IMR-90 (cell line): Measurements from ENCODE around the gene TP53BP2. TPM values are rescaled to one million over a fixed set of nuclear protein-coding genes. Genes with fewer than 3 reads are reported as not detected.

Experiments
- ATAC-seq: fragments of 200-7000 bp; cut with Tn5 transposase; 2 replicates; pipeline ENCODE4 v1.9.1; 2020; ENCODE audit warnings: low read depth, mild to moderate bottlenecking, moderate library complexity
- BruUV-seq: library from RNA; stranded (reverse); fragments of 400-500 nt; replicated peaks from 2 replicates; lab custom pipeline; 2021; lab: Mats Ljungman, UMichigan
- CTCF ChIA-PET: fragments of 300-600 bp; formaldehyde crosslinking; extraction: SDS; loops from one replicate; lab custom pipeline; 2021; ENCODE audit warnings: antibody characterized with exemption; lab: Yijun Ruan, JAX
- POLR2A ChIA-PET: fragments of 300-600 bp; sonication (Branson Sonifier 250); formaldehyde crosslinking; loops from one replicate; lab custom pipeline; 2022; ENCODE audit warnings: antibody characterized with exemption; ENCODE audit not compliant: unreplicated experiment; lab: Charles Lee
- DNase-seq: peaks from one replicate; pipeline ENCODE4 v3.0.0; 2013
- H2AFZ ChIP-seq: replicated peaks from 2 replicates; pipeline ENCODE3; 2013; ENCODE audit warnings: low read length, mild to moderate bottlenecking; ENCODE audit not compliant: poor library complexity
- H2AK5ac ChIP-seq: 2 replicates; pipeline ENCODE4 v1.6.1; 2013; ENCODE audit warnings: low read depth, low read length, inconsistent platforms
- H2AK9ac ChIP-seq: replicated peaks from 2 replicates; pipeline ENCODE3; 2013; ENCODE audit warnings: mild to moderate bottlenecking, low read depth, low read length, moderate library complexity; ENCODE audit not compliant: poor library complexity
- H2BK120ac ChIP-seq: 2 replicates; pipeline ENCODE4 v1.6.1; 2013; ENCODE audit warnings: low read depth, low read length, inconsistent platforms
- H2BK15ac ChIP-seq: 3 replicates; pipeline ENCODE4 v1.6.1; 2013; ENCODE audit warnings: low read depth, low read length, inconsistent platforms
- H2BK20ac ChIP-seq: 2 replicates; pipeline ENCODE4 v1.6.1; 2013; ENCODE audit warnings: low read depth, mild to moderate bottlenecking, inconsistent platforms, low read length, moderate library complexity
- H2BK5ac ChIP-seq: 2 replicates; pipeline ENCODE4 v1.6.1; 2013; ENCODE audit warnings: mild to moderate bottlenecking, low read depth, low read length, inconsistent platforms; ENCODE audit not compliant: poor library complexity, severe bottlenecking
- H3K14ac ChIP-seq: replicated peaks from 2 replicates; pipeline ENCODE4 v1.6.1; 2013; ENCODE audit warnings: low read depth, low read length, inconsistent platforms
- H3K18ac ChIP-seq: 2 replicates; pipeline ENCODE4 v1.6.1; 2013; ENCODE audit warnings: low read depth, low read length, control low read depth
- H3K23ac ChIP-seq: 2 replicates; pipeline ENCODE4 v1.6.1; 2013; ENCODE audit warnings: low read depth, low read length, inconsistent platforms
- H3K27ac ChIP-seq: 2 replicates; pipeline ENCODE4 v1.5.1; 2013; ENCODE audit warnings: mild to moderate bottlenecking, control low read depth, low read length; ENCODE audit not compliant: insufficient read depth
- H3K27me3 ChIP-seq: 2 replicates; pipeline ENCODE4 v1.6.1; 2013; ENCODE audit warnings: low read length; ENCODE audit not compliant: control insufficient read depth, insufficient read depth
- H3K36me3 ChIP-seq: 2 replicates; pipeline ENCODE4 v1.6.1; 2013; ENCODE audit warnings: low read length, mixed read lengths; ENCODE audit not compliant: control insufficient read depth, insufficient read depth
- H3K4ac ChIP-seq: 2 replicates; pipeline ENCODE4 v1.6.1; 2013; ENCODE audit warnings: low read depth, low read length, inconsistent platforms
- H3K4me1 ChIP-seq: 2 replicates; pipeline ENCODE4 v1.6.1; 2013; ENCODE audit warnings: low read length, mixed read lengths; ENCODE audit not compliant: control insufficient read depth, insufficient read depth
- H3K4me2 ChIP-seq: 2 replicates; pipeline ENCODE4 v1.6.1; 2013; ENCODE audit warnings: low read depth, mild to moderate bottlenecking, control low read depth, low read length, moderate library complexity
- H3K4me3 ChIP-seq: 2 replicates; pipeline ENCODE4 v1.5.1; 2013; ENCODE audit warnings: low read depth, mild to moderate bottlenecking, control low read depth, low read length, moderate library complexity; ENCODE audit not compliant: insufficient read depth
- H3K56ac ChIP-seq: 2 replicates; pipeline ENCODE4 v1.6.1; 2013; ENCODE audit warnings: low read length, inconsistent platforms; ENCODE audit not compliant: insufficient read depth; ENCODE audit errors: extremely low read depth
- H3K79me1 ChIP-seq, 2 experiments: 2 replicates each; pipeline ENCODE4 v1.6.1; 2013; ENCODE audit warnings: low read length in 2 of 2, inconsistent platforms in 1 of 2, low read depth in 1 of 2
- H3K9ac ChIP-seq: 2 replicates; pipeline ENCODE4 v1.6.1; 2013; ENCODE audit warnings: low read depth, low read length, control low read depth
- H3K9me1 ChIP-seq: 2 replicates; pipeline ENCODE4 v1.6.1; 2013; ENCODE audit warnings: low read length, inconsistent platforms; ENCODE audit not compliant: insufficient read depth
- H3K9me3 ChIP-seq: 2 replicates; pipeline ENCODE4 v1.6.1; 2013; ENCODE audit warnings: low read length; ENCODE audit not compliant: control insufficient read depth, insufficient read depth
- H4K20me1 ChIP-seq: 2 replicates; pipeline ENCODE4 v1.6.1; 2013; ENCODE audit warnings: low read length, inconsistent platforms; ENCODE audit not compliant: insufficient read depth
- H4K5ac ChIP-seq: 2 replicates; pipeline ENCODE4 v1.6.1; 2013; ENCODE audit warnings: mild to moderate bottlenecking, low read depth, low read length, control low read depth
- H4K8ac ChIP-seq, 2 experiments: 2 replicates each; pipeline ENCODE4 v1.6.1; 2013; ENCODE audit warnings: low read depth in 2 of 2, low read length in 2 of 2, control low read depth in 1 of 2, inconsistent platforms in 1 of 2
- H4K91ac ChIP-seq: 2 replicates; pipeline ENCODE4 v1.6.1; 2013; ENCODE audit warnings: low read depth, low read length, inconsistent platforms; ENCODE audit not compliant: insufficient read depth
- BHLHE40 ChIP-seq: fragments of 150-350 bp; IDR thresholded peaks from 2 replicates; pipeline ENCODE4 v1.6.1; 2016; ENCODE audit warnings: mild to moderate bottlenecking, low read depth, low read length
- CEBPB ChIP-seq: IDR thresholded peaks from 2 replicates; pipeline ENCODE4 v1.6.1; 2012; ENCODE audit warnings: low read depth, low read length, improper control_type of control experiment
- CHD1 ChIP-seq: IDR thresholded peaks from 2 replicates; pipeline ENCODE4 v1.6.1; 2012; ENCODE audit warnings: low read depth, low read length, improper control_type of control experiment
- FOS ChIP-seq: fragments of 150-350 bp; IDR thresholded peaks from 2 replicates; pipeline ENCODE4 v1.6.1; 2016; ENCODE audit warnings: low read depth, low read length
- MXI1 ChIP-seq: IDR thresholded peaks from 2 replicates; pipeline ENCODE4 v1.6.1; 2012; ENCODE audit warnings: low read depth, mild to moderate bottlenecking, low read length, moderate library complexity, borderline replicate concordance
- NFE2L2 ChIP-seq: fragments of 150-350 bp; IDR thresholded peaks from 2 replicates; pipeline ENCODE4 v1.6.1; 2016; ENCODE audit warnings: low read depth, mild to moderate bottlenecking, low read length
- POLR2A ChIP-seq: IDR thresholded peaks from 2 replicates; pipeline ENCODE4 v1.6.1; 2012; ENCODE audit warnings: mild to moderate bottlenecking, low read depth, low read length
- RAD21 ChIP-seq: IDR thresholded peaks from 2 replicates; pipeline ENCODE4 v1.6.1; 2012; ENCODE audit warnings: low read length, improper control_type of control experiment
- RFX5 ChIP-seq: IDR thresholded peaks from 2 replicates; pipeline ENCODE4 v1.8.0; 2012; ENCODE audit warnings: low read depth, mild to moderate bottlenecking, low read length, moderate library complexity
- SMC3 ChIP-seq: fragments of 150-350 bp; IDR thresholded peaks from 2 replicates; pipeline ENCODE4 v1.6.1; 2016; ENCODE audit warnings: low read depth, mild to moderate bottlenecking, antibody characterized with exemption, low read length, moderate library complexity
- WGBS, 2 experiments: methylation state at CpG; one replicate each; pipeline versions ENCODE4 v1.1.5 to v1.1.7; 2013; ENCODE audit warnings: missing lambda C conversion rate in 2 of 2; ENCODE audit not compliant: insufficient read length in 1 of 2; ENCODE audit errors: extremely low coverage in 2 of 2; 5-methylcytosine and 5-hydroxymethylcytosine counted together
- dilution Hi-C: fragments of 300-500 bp; cut with HindIII; formaldehyde crosslinking; loops from one replicate; pipeline ENCODE4 v1.14.3; 2018; ENCODE audit warnings: low sequenced_read_pairs; ENCODE audit not compliant: unreplicated experiment
- in situ Hi-C: fragments of 300-500 bp; cut with MboI; formaldehyde crosslinking; loops from 3 replicates; pipeline ENCODE4 v1.14.3; 2019; ENCODE audit warnings: low sequenced_read_pairs, inconsistent platforms, mixed read lengths
- intact Hi-C: fragments of 100-400 bp; cut with micrococcal nuclease; formaldehyde crosslinking; loops from 2 replicates; pipeline ENCODE4 v1.10.0; 2022
- polyA plus RNA-seq, 3 experiments: library from polyadenylated mRNA; depleted of rRNA; stranded (reverse); fragments of >200 nt; gene quantifications; 2 replicates each; pipeline ENCODE4 v1.2.3, GENCODE V29; 2012; ENCODE audit warnings: low replicate concordance in 1 of 3
- total RNA-seq: library from RNA; depleted of rRNA; stranded (reverse); fragments of >200 nt; gene quantifications from 2 replicates; pipeline ENCODE4 v1.2.3, GENCODE V29; 2012
- TF ChIP-seq, protein P1 (sequence below): fragments of 150-350 bp; IDR thresholded peaks from 2 replicates; pipeline ENCODE4 v1.6.1; 2017; ENCODE audit warnings: mild to moderate bottlenecking, antibody characterized with exemption, low read length, low read depth
- TF ChIP-seq, protein P2 (sequence below): fragments of 150-350 bp; IDR thresholded peaks from 2 replicates; pipeline ENCODE4 v1.6.1; 2016; ENCODE audit warnings: low read depth, mild to moderate bottlenecking, low read length, moderate library complexity, borderline replicate concordance
- TF ChIP-seq, protein P3 (sequence below): conservative IDR thresholded peaks from 2 replicates; pipeline ENCODE4 v1.5.1; 2012; ENCODE audit warnings: mild to moderate bottlenecking, low read depth, low read length, improper control_type of control experiment

TP53BP2 gene
- total and polyA plus RNA-seq, 2 of the 4 experiments (the other 2 are of a cell fraction): 19.9 to 35.0 TPM

GRCh38 chr1:223775711-223776074 is 70.1 kb downstream of the TP53BP2 start:
- Histone ChIP-seq H3K9me1 (peaks cover 10% of the 10 kb centered on the region), H3K9me3 (no peaks in the 10 kb centered on the region), H3K79me1 (peaks cover 10 to 35% of the 10 kb centered on the region in 2 experiments), H4K8ac (no peak overlapping the region), H3K18ac (no peak overlapping the region), H3K4ac (no peak overlapping the region), H2AFZ (no peak overlapping the region), H2BK120ac (no peak overlapping the region), H4K5ac (no peak overlapping the region), H4K91ac (no peak overlapping the region), H2BK15ac (no peak overlapping the region), H2BK20ac (no peak overlapping the region), H3K23ac (peak overlapping the region; percentile 23; the same call in 1 of the 2 replicates), H3K56ac (no peak overlapping the region), H3K14ac (no peak overlapping the region), H3K36me3 (peaks cover 60% of the 10 kb centered on the region), H3K27me3 (no peaks in the 10 kb centered on the region), H2BK5ac (no peak overlapping the region), H3K4me1 (peaks cover 22% of the 10 kb centered on the region), H3K9ac (no peak overlapping the region), H4K20me1 (peaks cover 12% of the 10 kb centered on the region), H3K27ac (no peak overlapping the region), H2AK5ac (no peak overlapping the region), H3K4me2 (no peak overlapping the region), H2AK9ac (no peak overlapping the region), H3K4me3 (no peak overlapping the region)
- TF ChIP-seq FOS: no peak
- TF ChIP-seq NFE2L2: no peak
- TF ChIP-seq BHLHE40: no peak
- no peak for TF ChIP-seq CEBPB
- TF ChIP-seq MXI1: no peak
- TF ChIP-seq, protein P1, sequence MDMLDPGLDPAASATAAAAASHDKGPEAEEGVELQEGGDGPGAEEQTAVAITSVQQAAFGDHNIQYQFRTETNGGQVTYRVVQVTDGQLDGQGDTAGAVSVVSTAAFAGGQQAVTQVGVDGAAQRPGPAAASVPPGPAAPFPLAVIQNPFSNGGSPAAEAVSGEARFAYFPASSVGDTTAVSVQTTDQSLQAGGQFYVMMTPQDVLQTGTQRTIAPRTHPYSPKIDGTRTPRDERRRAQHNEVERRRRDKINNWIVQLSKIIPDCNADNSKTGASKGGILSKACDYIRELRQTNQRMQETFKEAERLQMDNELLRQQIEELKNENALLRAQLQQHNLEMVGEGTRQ: no peak
- no peak for TF ChIP-seq RAD21
- no peak for TF ChIP-seq CHD1
- no peak for TF ChIP-seq SMC3
- TF ChIP-seq RFX5: no peak
- TF ChIP-seq, protein P2, sequence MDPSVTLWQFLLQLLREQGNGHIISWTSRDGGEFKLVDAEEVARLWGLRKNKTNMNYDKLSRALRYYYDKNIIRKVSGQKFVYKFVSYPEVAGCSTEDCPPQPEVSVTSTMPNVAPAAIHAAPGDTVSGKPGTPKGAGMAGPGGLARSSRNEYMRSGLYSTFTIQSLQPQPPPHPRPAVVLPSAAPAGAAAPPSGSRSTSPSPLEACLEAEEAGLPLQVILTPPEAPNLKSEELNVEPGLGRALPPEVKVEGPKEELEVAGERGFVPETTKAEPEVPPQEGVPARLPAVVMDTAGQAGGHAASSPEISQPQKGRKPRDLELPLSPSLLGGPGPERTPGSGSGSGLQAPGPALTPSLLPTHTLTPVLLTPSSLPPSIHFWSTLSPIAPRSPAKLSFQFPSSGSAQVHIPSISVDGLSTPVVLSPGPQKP: no peak
- TF ChIP-seq POLR2A: no peak
- TF ChIP-seq, protein P3, sequence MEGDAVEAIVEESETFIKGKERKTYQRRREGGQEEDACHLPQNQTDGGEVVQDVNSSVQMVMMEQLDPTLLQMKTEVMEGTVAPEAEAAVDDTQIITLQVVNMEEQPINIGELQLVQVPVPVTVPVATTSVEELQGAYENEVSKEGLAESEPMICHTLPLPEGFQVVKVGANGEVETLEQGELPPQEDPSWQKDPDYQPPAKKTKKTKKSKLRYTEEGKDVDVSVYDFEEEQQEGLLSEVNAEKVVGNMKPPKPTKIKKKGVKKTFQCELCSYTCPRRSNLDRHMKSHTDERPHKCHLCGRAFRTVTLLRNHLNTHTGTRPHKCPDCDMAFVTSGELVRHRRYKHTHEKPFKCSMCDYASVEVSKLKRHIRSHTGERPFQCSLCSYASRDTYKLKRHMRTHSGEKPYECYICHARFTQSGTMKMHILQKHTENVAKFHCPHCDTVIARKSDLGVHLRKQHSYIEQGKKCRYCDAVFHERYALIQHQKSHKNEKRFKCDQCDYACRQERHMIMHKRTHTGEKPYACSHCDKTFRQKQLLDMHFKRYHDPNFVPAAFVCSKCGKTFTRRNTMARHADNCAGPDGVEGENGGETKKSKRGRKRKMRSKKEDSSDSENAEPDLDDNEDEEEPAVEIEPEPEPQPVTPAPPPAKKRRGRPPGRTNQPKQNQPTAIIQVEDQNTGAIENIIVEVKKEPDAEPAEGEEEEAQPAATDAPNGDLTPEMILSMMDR: no peak
- in situ Hi-C loops: no loop called here
- ATAC-seq (no peak), DNase-seq (no peak)
- no CpG with 5 or more reads among the region's 1 CpG for WGBS, 2 experiments
- ChIA-PET CTCF (interaction anchor here (1.1 kb wide), 1 partner anchor 80 kb away, joined by 5 read pairs; no protein-coding TSS in a partner anchor), POLR2A (no interaction called here)
- dilution Hi-C loops: no loop called here
- intact Hi-C loops: no loop called here
- no TSS peak for BruUV-seq
